HEK293 (cell line): ENCODE data around the gene THRAP3.

Source experiments
- HOXA7 ChIP-seq: sonication (generic); formaldehyde crosslinking; IDR thresholded peaks from 2 replicates; pipeline ENCODE4 v1.8.1; 2022; ENCODE audit warnings: missing genetic modification reagents, borderline replicate concordance
- KLF16 ChIP-seq: fragments of 450-650 bp; formaldehyde crosslinking; IDR thresholded peaks from 2 replicates; pipeline ENCODE4 v1.5.1; 2017; ENCODE audit warnings: missing biosample characterization, missing genetic modification characterization
- SCRT2 ChIP-seq: fragments of 450-650 bp; formaldehyde crosslinking; IDR thresholded peaks from 2 replicates; pipeline ENCODE4 v1.5.1; 2016; ENCODE audit warnings: missing biosample characterization, missing genetic modification characterization
- ZNF174 ChIP-seq: fragments of 450-650 bp; formaldehyde crosslinking; IDR thresholded peaks from 2 replicates; pipeline ENCODE4 v1.5.0; 2017; ENCODE audit warnings: missing biosample characterization, mild to moderate bottlenecking, missing genetic modification characterization
- ZNF184 ChIP-seq: fragments of 450-650 bp; IDR thresholded peaks from 2 replicates; pipeline ENCODE4 v1.5.1; 2018; ENCODE audit warnings: missing biosample characterization, mild to moderate bottlenecking, missing genetic modification characterization
- ZNF24 ChIP-seq: fragments of 450-650 bp; formaldehyde crosslinking; IDR thresholded peaks from 2 replicates; pipeline ENCODE4 v1.5.1; 2016; ENCODE audit warnings: missing biosample characterization, missing genetic modification characterization
- ZNF670 ChIP-seq: fragments of 450-650 bp; formaldehyde crosslinking; IDR thresholded peaks from 2 replicates; pipeline ENCODE4 v1.5.1; 2016; ENCODE audit warnings: missing biosample characterization, missing genetic modification characterization, low read depth
- ZSCAN30 ChIP-seq: fragments of 450-650 bp; IDR thresholded peaks from 2 replicates; pipeline ENCODE4 v1.5.1; 2018; ENCODE audit warnings: missing biosample characterization, mild to moderate bottlenecking, missing genetic modification characterization, moderate library complexity
- TF ChIP-seq, protein P1 (sequence below): fragments of 450-650 bp; formaldehyde crosslinking; IDR thresholded peaks from 2 replicates; pipeline ENCODE4 v1.5.1; 2016; ENCODE audit warnings: missing biosample characterization, missing genetic modification characterization, borderline replicate concordance
- TF ChIP-seq, protein P2 (sequence below): fragments of 450-650 bp; formaldehyde crosslinking; IDR thresholded peaks from 2 replicates; pipeline ENCODE4 v1.5.1; 2016; ENCODE audit warnings: missing biosample characterization, missing genetic modification characterization
- TF ChIP-seq, protein P3 (sequence below): fragments of 450-650 bp; formaldehyde crosslinking; IDR thresholded peaks from 2 replicates; pipeline ENCODE4 v1.5.1; 2016; ENCODE audit warnings: missing biosample characterization, missing genetic modification characterization
- TF ChIP-seq, protein P4 (sequence below): IDR thresholded peaks from 2 replicates; pipeline ENCODE4 v1.6.1; 2011; ENCODE audit warnings: mild to moderate bottlenecking, low read depth, low read length, borderline replicate concordance

DNA sequence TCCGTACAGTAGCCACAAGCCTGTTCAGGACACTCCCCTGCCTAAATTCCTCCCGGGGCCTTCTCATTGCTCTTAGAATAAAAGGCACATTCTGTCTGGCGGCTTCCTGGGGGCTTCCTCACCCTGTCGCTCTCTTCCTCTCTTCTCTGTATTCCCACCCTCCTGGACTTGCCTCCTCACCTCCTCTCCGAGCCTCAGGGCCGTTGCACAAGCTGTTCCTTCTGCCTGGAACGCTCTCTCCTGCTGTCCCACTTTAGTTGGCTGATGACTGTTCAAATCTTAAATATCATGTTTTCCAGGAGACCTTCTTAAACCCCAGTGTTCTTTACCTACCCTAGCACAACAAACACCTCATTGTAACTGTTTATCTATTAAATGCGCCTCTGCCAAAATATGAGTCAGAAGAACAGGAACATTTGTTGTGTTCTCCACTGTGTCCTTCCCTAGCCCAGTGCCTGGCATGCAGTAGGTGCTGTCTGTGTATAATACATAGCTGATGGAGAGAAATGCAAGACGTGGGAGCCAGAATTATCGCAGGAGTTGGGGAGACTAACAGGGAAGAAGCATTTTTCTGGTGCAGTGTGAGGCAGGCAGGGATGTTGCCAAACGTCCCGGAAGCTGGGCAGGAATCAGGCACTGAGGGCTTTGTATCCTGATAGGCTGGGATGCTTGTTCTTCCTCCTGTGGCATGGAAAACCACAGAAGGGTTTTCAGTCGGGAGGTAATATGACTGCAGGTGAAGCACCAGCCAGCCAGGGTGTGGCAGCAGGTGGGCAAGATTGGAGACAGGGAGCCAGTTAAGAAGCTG is 24.1 kb upstream of the THRAP3 start:
- TF ChIP-seq ZNF24 (tag by site-specific recombination) (no peak), HOXA7 (CRISPR knock-in tag) (no peak), SCRT2 (tag by site-specific recombination) (no peak), ZNF184 (tag by site-specific recombination) (no peak), ZNF670 (no peak), ZNF174 (no peak), ZSCAN30 (tag by site-specific recombination) (no peak), KLF16 (tag by site-specific recombination) (no peak)
- TF ChIP-seq, protein P1, sequence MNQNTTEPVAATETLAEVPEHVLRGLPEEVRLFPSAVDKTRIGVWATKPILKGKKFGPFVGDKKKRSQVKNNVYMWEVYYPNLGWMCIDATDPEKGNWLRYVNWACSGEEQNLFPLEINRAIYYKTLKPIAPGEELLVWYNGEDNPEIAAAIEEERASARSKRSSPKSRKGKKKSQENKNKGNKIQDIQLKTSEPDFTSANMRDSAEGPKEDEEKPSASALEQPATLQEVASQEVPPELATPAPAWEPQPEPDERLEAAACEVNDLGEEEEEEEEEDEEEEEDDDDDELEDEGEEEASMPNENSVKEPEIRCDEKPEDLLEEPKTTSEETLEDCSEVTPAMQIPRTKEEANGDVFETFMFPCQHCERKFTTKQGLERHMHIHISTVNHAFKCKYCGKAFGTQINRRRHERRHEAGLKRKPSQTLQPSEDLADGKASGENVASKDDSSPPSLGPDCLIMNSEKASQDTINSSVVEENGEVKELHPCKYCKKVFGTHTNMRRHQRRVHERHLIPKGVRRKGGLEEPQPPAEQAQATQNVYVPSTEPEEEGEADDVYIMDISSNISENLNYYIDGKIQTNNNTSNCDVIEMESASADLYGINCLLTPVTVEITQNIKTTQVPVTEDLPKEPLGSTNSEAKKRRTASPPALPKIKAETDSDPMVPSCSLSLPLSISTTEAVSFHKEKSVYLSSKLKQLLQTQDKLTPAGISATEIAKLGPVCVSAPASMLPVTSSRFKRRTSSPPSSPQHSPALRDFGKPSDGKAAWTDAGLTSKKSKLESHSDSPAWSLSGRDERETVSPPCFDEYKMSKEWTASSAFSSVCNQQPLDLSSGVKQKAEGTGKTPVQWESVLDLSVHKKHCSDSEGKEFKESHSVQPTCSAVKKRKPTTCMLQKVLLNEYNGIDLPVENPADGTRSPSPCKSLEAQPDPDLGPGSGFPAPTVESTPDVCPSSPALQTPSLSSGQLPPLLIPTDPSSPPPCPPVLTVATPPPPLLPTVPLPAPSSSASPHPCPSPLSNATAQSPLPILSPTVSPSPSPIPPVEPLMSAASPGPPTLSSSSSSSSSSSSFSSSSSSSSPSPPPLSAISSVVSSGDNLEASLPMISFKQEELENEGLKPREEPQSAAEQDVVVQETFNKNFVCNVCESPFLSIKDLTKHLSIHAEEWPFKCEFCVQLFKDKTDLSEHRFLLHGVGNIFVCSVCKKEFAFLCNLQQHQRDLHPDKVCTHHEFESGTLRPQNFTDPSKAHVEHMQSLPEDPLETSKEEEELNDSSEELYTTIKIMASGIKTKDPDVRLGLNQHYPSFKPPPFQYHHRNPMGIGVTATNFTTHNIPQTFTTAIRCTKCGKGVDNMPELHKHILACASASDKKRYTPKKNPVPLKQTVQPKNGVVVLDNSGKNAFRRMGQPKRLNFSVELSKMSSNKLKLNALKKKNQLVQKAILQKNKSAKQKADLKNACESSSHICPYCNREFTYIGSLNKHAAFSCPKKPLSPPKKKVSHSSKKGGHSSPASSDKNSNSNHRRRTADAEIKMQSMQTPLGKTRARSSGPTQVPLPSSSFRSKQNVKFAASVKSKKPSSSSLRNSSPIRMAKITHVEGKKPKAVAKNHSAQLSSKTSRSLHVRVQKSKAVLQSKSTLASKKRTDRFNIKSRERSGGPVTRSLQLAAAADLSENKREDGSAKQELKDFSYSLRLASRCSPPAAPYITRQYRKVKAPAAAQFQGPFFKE (tag by site-specific recombination), result no peak
- TF ChIP-seq, protein P2, sequence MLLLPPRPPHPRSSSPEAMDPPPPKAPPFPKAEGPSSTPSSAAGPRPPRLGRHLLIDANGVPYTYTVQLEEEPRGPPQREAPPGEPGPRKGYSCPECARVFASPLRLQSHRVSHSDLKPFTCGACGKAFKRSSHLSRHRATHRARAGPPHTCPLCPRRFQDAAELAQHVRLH (tag by site-specific recombination), result no peak
- TF ChIP-seq, protein P3, sequence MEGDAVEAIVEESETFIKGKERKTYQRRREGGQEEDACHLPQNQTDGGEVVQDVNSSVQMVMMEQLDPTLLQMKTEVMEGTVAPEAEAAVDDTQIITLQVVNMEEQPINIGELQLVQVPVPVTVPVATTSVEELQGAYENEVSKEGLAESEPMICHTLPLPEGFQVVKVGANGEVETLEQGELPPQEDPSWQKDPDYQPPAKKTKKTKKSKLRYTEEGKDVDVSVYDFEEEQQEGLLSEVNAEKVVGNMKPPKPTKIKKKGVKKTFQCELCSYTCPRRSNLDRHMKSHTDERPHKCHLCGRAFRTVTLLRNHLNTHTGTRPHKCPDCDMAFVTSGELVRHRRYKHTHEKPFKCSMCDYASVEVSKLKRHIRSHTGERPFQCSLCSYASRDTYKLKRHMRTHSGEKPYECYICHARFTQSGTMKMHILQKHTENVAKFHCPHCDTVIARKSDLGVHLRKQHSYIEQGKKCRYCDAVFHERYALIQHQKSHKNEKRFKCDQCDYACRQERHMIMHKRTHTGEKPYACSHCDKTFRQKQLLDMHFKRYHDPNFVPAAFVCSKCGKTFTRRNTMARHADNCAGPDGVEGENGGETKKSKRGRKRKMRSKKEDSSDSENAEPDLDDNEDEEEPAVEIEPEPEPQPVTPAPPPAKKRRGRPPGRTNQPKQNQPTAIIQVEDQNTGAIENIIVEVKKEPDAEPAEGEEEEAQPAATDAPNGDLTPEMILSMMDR (tag by site-specific recombination), result no peak
- TF ChIP-seq, protein P4, sequence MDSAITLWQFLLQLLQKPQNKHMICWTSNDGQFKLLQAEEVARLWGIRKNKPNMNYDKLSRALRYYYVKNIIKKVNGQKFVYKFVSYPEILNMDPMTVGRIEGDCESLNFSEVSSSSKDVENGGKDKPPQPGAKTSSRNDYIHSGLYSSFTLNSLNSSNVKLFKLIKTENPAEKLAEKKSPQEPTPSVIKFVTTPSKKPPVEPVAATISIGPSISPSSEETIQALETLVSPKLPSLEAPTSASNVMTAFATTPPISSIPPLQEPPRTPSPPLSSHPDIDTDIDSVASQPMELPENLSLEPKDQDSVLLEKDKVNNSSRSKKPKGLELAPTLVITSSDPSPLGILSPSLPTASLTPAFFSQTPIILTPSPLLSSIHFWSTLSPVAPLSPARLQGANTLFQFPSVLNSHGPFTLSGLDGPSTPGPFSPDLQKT, result no peak
